DND-41 (cell line): Measurements from ENCODE around the gene DPP6.

Source experiments
- ATAC-seq: fragments of 200-7000 bp; cut with Tn5 transposase; 3 replicates; pipeline ENCODE4 v1.9.1; 2021; ENCODE audit warnings: low read depth; ENCODE audit not compliant: insufficient read depth
- DNase-seq: peaks from one replicate; pipeline ENCODE4 v3.0.0-alpha.2; 2020
- H2AFZ ChIP-seq: 2 replicates; pipeline ENCODE4 v1.6.0; 2012; ENCODE audit warnings: low read depth, low read length
- H3K27ac ChIP-seq: 2 replicates; pipeline ENCODE4 v1.5.1; 2012; ENCODE audit warnings: low read length, inconsistent platforms
- H3K27me3 ChIP-seq: fragments of 200-600 bp; sonication (generic); 2 replicates; pipeline ENCODE4 v1.6.0; 2012; ENCODE audit warnings: low read length, mild to moderate bottlenecking, inconsistent platforms; ENCODE audit not compliant: insufficient read depth, poor library complexity
- H3K36me3 ChIP-seq: 2 replicates; pipeline ENCODE4 v1.5.1; 2012; ENCODE audit warnings: low read length, inconsistent platforms; ENCODE audit not compliant: insufficient read depth
- H3K4me1 ChIP-seq: 2 replicates; pipeline ENCODE4 v1.5.1; 2012; ENCODE audit warnings: mild to moderate bottlenecking, low read length; ENCODE audit not compliant: insufficient read depth
- H3K4me2 ChIP-seq: 2 replicates; pipeline ENCODE4 v1.6.0; 2012; ENCODE audit warnings: mild to moderate bottlenecking, moderate library complexity, low read length, inconsistent platforms; ENCODE audit not compliant: insufficient read depth
- H3K4me3 ChIP-seq, 2 experiments: fragments of 200-600 bp in 1 of 2; shearing (Covaris generic) in 1 of 2; 2 replicates each; pipeline ENCODE4 v1.5.1; 2012 to 2016; ENCODE audit warnings: inconsistent platforms in 2 of 2, low read length in 2 of 2, mild to moderate bottlenecking in 2 of 2, low read depth in 1 of 2, moderate library complexity in 1 of 2
- H3K79me2 ChIP-seq: 2 replicates; pipeline ENCODE4 v1.6.0; 2012; ENCODE audit warnings: low read length, inconsistent platforms; ENCODE audit not compliant: insufficient read depth
- H3K9ac ChIP-seq: 2 replicates; pipeline ENCODE4 v1.6.0; 2012; ENCODE audit warnings: low read depth, mild to moderate bottlenecking, inconsistent platforms, low read length, moderate library complexity
- H3K9me3 ChIP-seq: 2 replicates; pipeline ENCODE4 v1.5.1; 2012; ENCODE audit warnings: low read length, moderate library complexity, mild to moderate bottlenecking, inconsistent platforms; ENCODE audit not compliant: insufficient read depth, severe bottlenecking
- H4K20me1 ChIP-seq: 2 replicates; pipeline ENCODE4 v1.6.0; 2012; ENCODE audit warnings: low read length; ENCODE audit not compliant: insufficient read depth
- CTCF ChIP-seq: IDR thresholded peaks from 2 replicates; pipeline ENCODE4 v1.5.1; 2012; ENCODE audit warnings: borderline replicate concordance, low read length, moderate library complexity, mild to moderate bottlenecking; ENCODE audit not compliant: poor library complexity, severe bottlenecking; ENCODE audit errors: extremely low read depth
- EZH2 ChIP-seq: IDR thresholded peaks from 3 replicates; pipeline ENCODE4 v1.6.1; 2012; ENCODE audit warnings: borderline replicate concordance, low read depth, mild to moderate bottlenecking, moderate library complexity, low read length, inconsistent platforms; ENCODE audit not compliant: severe bottlenecking

The DPP6 gene

GRCh38 chr7:154598864-154599263, 546.7 kb downstream of the DPP6 start:
- H3K4me3 ChIP-seq = no peak overlapping the region
- H3K79me2 ChIP-seq = no peaks in the 10 kb centered on the region
- no peaks in the 10 kb centered on the region for H3K27me3 ChIP-seq
- no peak for ATAC-seq
- no peak overlapping the region for H3K9ac ChIP-seq
- no peaks in the 10 kb centered on the region for H3K36me3 ChIP-seq
- no peaks in the 10 kb centered on the region for H3K9me3 ChIP-seq
- no peaks in the 10 kb centered on the region for H3K4me1 ChIP-seq
- no peaks in the 10 kb centered on the region for H4K20me1 ChIP-seq
- TF ChIP-seq EZH2 = no peak
- TF ChIP-seq CTCF = no peak
- H3K27ac ChIP-seq = no peak overlapping the region
- no peak overlapping the region for H3K4me2 ChIP-seq
- H2AFZ ChIP-seq = no peak overlapping the region
- DNase-seq = no peak

DNA sequence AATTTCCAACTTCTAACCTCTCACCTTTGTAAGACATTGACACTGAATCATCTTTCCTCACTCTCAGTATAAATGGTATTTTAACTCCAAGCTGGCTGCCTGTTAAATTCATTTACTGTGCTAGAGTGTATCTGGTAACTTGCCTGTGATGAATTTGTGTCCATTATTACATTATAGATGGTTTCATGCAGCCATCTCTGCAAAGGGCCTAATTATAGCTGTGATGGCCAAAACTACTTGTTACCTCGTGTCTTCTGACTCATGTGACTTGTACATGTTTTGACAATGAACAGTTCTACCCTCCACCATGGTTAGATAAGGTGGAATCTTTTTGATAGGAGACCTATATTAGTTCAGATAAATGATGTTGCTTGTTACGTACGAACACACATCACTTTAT, 558.7 kb downstream of the DPP6 start:
- TF ChIP-seq EZH2 (no peak), CTCF (no peak)
- H3K4me2 ChIP-seq = no peak overlapping the region

GRCh38 chr7:154613811-154614210, 561.6 kb downstream of the DPP6 start:
- H3K27me3 ChIP-seq = no peaks in the 10 kb centered on the region
- no peak for ATAC-seq

More for the DNA sequence above, 558.7 kb downstream of the DPP6 start:
- H3K36me3 ChIP-seq = no peaks in the 10 kb centered on the region
- H2AFZ ChIP-seq = no peak overlapping the region
- H3K79me2 ChIP-seq = no peaks in the 10 kb centered on the region
- no peak for ATAC-seq
- no peak overlapping the region for H3K4me3 ChIP-seq
- DNase-seq = no peak
- H3K4me1 ChIP-seq = no peaks in the 10 kb centered on the region
- H3K9me3 ChIP-seq = no peaks in the 10 kb centered on the region
- H3K27me3 ChIP-seq = no peaks in the 10 kb centered on the region
- H4K20me1 ChIP-seq = no peaks in the 10 kb centered on the region
- H3K9ac ChIP-seq = no peak overlapping the region
- no peak overlapping the region for H3K27ac ChIP-seq

More at GRCh38 chr7:154613811-154614210, 561.6 kb downstream of the DPP6 start:
- no peak for DNase-seq
- Histone ChIP-seq H3K9me3 (no peaks in the 10 kb centered on the region), H3K4me1 (no peaks in the 10 kb centered on the region), H3K9ac (no peak overlapping the region), H3K79me2 (no peaks in the 10 kb centered on the region), H3K4me3 (no peak overlapping the region), H3K4me2 (no peak overlapping the region), H3K36me3 (no peaks in the 10 kb centered on the region), H3K27ac (no peak overlapping the region), H2AFZ (no peak overlapping the region), H4K20me1 (no peaks in the 10 kb centered on the region)
- TF ChIP-seq EZH2 (no peak), CTCF (no peak)
